Endothelial cell (in vitro differentiated cells): ENCODE data around the gene KRTAP5-3. TPM values are rescaled to one million over a fixed set of nuclear protein-coding genes. Genes with fewer than 3 reads are reported as not detected.
A peak's percentile ranks its signal among the peaks of the same experiment; 100 is the strongest.

ENCODE experiments used
- DNase-seq: peaks from one replicate; pipeline ENCODE4 v3.0.0; 2021; ENCODE audit warnings: low spot score
- H3K27ac Mint-ChIP-seq: one replicate; pipeline ENCODE4 v1.8.0; 2021; ENCODE audit warnings: mixed read lengths, inconsistent platforms; ENCODE audit not compliant: unreplicated experiment
- H3K27me3 Mint-ChIP-seq: one replicate; pipeline ENCODE4 v1.8.0; 2021; ENCODE audit warnings: mild to moderate bottlenecking, moderate library complexity, mixed read lengths, inconsistent platforms; ENCODE audit not compliant: unreplicated experiment
- H3K36me3 Mint-ChIP-seq: one replicate; pipeline ENCODE4 v1.8.0; 2021; ENCODE audit warnings: mild to moderate bottlenecking, low read depth, mixed read lengths, inconsistent platforms; ENCODE audit not compliant: unreplicated experiment
- H3K4me1 Mint-ChIP-seq: one replicate; pipeline ENCODE4 v1.8.0; 2021; ENCODE audit warnings: mild to moderate bottlenecking, mixed read lengths, inconsistent platforms; ENCODE audit not compliant: unreplicated experiment
- H3K4me3 Mint-ChIP-seq: one replicate; pipeline ENCODE4 v1.8.0; 2021; ENCODE audit warnings: mild to moderate bottlenecking, mixed read lengths, inconsistent platforms; ENCODE audit not compliant: unreplicated experiment
- H3K9me3 Mint-ChIP-seq: one replicate; pipeline ENCODE4 v1.8.0; 2021; ENCODE audit warnings: mixed read lengths, inconsistent platforms; ENCODE audit not compliant: unreplicated experiment
- total RNA-seq: library from RNA; stranded (reverse); fragmentation: NEBNext Ultra II Directional; extraction: Animal tissue kit (Norgen Biotek cat#: 25700); gene quantifications from one replicate; pipeline ENCODE4 v1.2.1, GENCODE V29; 2021; ENCODE audit not compliant: unreplicated experiment
- TF ChIP-seq, protein P1 (sequence below): fragments of 200-600 bp; sonication (generic); IDR thresholded peaks from one replicate; pipeline ENCODE4 v1.5.0; 2021; ENCODE audit warnings: antibody characterized with exemption; ENCODE audit not compliant: unreplicated experiment

Gene KRTAP5-3
- total RNA-seq, 1 donor from 2014 or later: not detected

DNA sequence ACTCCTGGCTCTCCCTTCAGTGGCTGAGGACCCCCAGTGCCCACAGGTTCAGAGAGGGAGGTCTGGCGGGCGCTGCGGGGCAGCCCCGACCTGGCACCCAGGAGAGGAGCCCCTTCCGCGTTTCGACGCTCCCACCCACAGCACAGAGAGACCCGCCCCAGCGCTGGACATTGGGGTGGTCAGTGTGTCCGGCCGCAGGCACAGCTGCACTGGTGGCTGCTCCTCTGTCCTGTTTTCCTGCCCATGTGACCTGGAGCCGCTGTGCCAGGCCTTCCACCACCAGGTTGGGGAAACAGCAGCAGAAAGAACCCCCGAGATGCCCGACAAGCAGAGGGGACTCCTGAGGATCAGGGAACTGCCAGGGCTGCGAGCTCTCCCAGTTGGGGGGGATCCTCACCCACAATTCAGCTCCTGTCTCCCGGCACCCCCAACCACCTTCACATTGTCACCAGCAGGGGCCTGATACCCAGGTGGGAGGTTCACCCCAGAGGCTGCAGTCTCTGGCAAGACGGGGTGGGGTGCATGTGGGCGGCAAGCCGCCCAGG lies 35.0 kb upstream of the KRTAP5-3 start:
- no peak overlapping the region for H3K27ac Mint-ChIP-seq
- H3K4me1 Mint-ChIP-seq: peaks cover 3% of the 10 kb centered on the region
- TF ChIP-seq, protein P1, sequence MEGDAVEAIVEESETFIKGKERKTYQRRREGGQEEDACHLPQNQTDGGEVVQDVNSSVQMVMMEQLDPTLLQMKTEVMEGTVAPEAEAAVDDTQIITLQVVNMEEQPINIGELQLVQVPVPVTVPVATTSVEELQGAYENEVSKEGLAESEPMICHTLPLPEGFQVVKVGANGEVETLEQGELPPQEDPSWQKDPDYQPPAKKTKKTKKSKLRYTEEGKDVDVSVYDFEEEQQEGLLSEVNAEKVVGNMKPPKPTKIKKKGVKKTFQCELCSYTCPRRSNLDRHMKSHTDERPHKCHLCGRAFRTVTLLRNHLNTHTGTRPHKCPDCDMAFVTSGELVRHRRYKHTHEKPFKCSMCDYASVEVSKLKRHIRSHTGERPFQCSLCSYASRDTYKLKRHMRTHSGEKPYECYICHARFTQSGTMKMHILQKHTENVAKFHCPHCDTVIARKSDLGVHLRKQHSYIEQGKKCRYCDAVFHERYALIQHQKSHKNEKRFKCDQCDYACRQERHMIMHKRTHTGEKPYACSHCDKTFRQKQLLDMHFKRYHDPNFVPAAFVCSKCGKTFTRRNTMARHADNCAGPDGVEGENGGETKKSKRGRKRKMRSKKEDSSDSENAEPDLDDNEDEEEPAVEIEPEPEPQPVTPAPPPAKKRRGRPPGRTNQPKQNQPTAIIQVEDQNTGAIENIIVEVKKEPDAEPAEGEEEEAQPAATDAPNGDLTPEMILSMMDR: no peak
- H3K9me3 Mint-ChIP-seq: no peaks in the 10 kb centered on the region
- H3K4me3 Mint-ChIP-seq: no peak overlapping the region
- H3K36me3 Mint-ChIP-seq: no peaks in the 10 kb centered on the region
- DNase-seq: no peak
- H3K27me3 Mint-ChIP-seq: peaks cover 1% of the 10 kb centered on the region

DNA sequence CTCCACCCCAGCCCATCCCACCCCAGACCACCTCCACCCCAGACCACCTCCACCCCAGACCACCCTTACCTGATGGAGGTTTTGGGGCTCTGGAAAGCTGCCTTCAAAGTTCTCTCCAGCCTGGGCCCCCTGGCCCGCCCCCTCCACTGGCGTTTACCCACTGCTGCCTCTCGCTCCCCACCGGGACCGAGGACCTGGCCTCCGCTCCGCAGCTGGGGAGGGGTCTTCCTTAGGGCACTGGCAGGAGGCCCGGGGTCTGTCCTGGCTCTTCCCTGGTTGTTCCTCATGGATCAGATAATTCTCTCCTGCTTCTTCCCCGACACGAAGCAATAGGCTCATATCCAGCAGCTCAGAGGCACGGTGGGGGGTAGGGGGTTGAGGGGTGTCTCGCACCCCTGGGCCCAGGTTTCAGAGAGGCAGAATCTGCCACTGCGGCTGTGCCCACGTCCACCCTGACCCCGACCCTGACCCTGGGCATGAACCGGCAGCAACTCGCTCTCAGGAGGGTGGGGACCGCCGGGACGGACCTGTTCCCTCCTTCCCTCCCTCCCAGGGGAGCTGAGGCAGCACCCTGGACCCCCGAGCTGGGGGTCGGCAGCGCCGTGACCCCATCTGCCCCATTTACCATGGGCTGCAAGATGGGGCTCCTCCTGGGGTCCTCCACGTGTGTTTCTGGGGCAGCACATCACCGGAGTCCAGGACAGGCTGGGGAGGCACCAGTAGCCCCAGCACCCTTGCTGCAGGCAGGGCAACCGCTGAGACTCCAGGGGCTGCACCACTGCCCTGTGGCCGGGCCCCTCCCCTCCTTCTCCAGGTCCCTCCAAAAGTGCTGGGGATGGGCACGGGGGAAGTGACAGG lies 34.3 kb upstream of the KRTAP5-3 start:
- no peak for DNase-seq

DNA sequence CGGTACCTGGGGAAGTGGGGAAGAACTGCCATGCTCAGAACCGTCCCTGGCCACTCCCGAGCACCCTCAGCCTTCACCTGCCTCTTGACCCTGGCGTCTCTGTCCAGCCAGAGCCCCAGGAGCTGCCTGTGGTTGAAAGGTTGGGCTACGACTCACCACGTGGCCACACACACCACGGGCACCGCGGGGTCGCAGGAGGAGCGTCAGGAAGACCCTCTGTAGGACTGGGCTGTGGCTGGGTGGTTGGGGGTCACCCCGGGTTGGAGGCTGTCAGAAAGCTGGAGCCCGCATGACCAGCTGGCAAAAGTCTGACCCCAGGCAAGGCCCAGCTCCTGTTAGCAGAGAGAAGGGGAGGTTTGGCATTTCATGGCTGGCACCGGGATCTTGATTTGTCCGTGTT lies 32.8 kb upstream of the KRTAP5-3 start:
- no peaks in the 10 kb centered on the region for H3K36me3 Mint-ChIP-seq
- no peak overlapping the region for H3K27ac Mint-ChIP-seq
- TF ChIP-seq, protein P1: no peak
- DNase-seq: no peak
- H3K4me1 Mint-ChIP-seq: peaks cover 3% of the 10 kb centered on the region
- H3K27me3 Mint-ChIP-seq: peaks cover 1% of the 10 kb centered on the region
- H3K4me3 Mint-ChIP-seq: no peak overlapping the region
- H3K9me3 Mint-ChIP-seq: no peaks in the 10 kb centered on the region

More for the DNA sequence above, 34.3 kb upstream of the KRTAP5-3 start:
- H3K4me1 Mint-ChIP-seq: peaks cover 3% of the 10 kb centered on the region
- TF ChIP-seq, protein P1: no peak
- no peak overlapping the region for H3K27ac Mint-ChIP-seq
- peaks cover 1% of the 10 kb centered on the region for H3K27me3 Mint-ChIP-seq
- no peaks in the 10 kb centered on the region for H3K9me3 Mint-ChIP-seq
- H3K36me3 Mint-ChIP-seq: no peaks in the 10 kb centered on the region
- no peak overlapping the region for H3K4me3 Mint-ChIP-seq

DNA sequence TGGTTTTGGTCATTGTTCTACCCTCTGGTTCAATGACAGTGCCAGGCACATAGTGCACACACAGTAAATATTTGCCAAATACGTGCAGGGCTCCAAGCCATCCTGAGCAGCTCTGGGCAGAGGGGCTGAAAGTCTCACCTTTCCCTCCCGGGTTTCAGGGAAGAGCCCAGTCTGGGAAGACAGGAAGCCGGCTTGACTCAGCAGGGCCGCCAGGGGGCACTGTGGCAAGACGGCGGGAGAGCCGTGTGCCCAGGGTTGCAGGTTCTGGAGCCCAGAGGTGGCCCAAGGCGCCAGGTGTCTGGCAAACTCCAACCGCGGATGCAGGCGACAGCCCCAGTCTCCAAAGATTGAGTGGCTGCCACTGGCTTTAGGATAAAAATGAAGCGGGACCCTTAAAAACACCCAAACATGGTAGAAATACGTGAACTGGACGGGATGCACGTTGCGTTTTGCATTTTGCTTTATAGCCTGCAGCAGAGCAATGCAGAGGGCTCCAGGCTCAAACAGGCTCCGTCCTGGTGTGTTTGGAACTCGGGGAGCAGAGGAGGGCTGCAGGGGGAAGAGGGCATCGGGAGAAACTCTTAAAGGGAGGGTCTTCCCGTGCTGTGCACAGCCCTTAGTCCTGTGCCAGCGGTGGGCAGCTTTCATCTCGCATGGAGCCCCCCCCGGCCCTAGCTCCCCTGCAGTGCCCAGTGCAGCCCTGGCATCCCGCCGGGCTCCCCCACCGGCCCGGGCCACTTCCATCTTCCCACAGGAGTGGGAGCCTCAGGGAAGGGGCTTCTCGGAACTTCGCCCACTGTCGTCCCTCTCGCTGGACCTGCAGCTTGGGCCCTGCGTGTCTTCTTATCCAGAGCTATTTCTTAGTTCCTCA lies 32.0 kb upstream of the KRTAP5-3 start:
- Mint-ChIP-seq H3K27ac (no peak overlapping the region), H3K4me3 (no peak overlapping the region), H3K4me1 (peaks cover 3% of the 10 kb centered on the region), H3K27me3 (peaks cover 1% of the 10 kb centered on the region), H3K36me3 (no peaks in the 10 kb centered on the region), H3K9me3 (no peaks in the 10 kb centered on the region)
- TF ChIP-seq, protein P1: peak; percentile 92
- DNase-seq: peak; percentile 66
